GM13976 (cell line): Measurements from ENCODE around the gene CMIP.

Source experiments
- DNase-seq: peaks from one replicate; pipeline ENCODE4 v3.0.0; 2012; ENCODE audit warnings: low spot score
- CTCF ChIP-seq: IDR thresholded peaks from 2 replicates; pipeline ENCODE4 v1.5.1; 2012; ENCODE audit warnings: borderline replicate concordance, mild to moderate bottlenecking; ENCODE audit not compliant: insufficient read depth; ENCODE audit errors: extremely low read depth, missing control alignments, control extremely low read depth
- in situ Hi-C: fragments of 300-500 bp; cut with MboI; formaldehyde crosslinking; loops from one replicate; pipeline ENCODE4 v1.12.0; 2022; ENCODE audit warnings: low sequenced_read_pairs, mixed read lengths, inconsistent platforms; ENCODE audit not compliant: unreplicated experiment

The CMIP gene

GRCh38 chr16:81455720-81456494 lies 11.3 kb downstream of the CMIP start:
- in situ Hi-C loops, result no loop called here
- no peak for TF ChIP-seq CTCF
- no peak for DNase-seq

- no peak for TF ChIP-seq CTCF
- DNase-seq, result no peak
- in situ Hi-C loops, result no loop called here
These were observed 12.1 kb downstream of the CMIP start for GRCh38 chr16:81456523-81457325.

- DNase-seq, result no peak
- in situ Hi-C loops, result no loop called here
- TF ChIP-seq CTCF, result no peak
These were observed 12.9 kb downstream of the CMIP start for GRCh38 chr16:81457326-81458133.

- in situ Hi-C loops, result no loop called here
- no peak for DNase-seq
- no peak for TF ChIP-seq CTCF
These were observed 13.6 kb downstream of the CMIP start for GRCh38 chr16:81458149-81458669.

GRCh38 chr16:81458827-81459598 lies 14.4 kb downstream of the CMIP start:
- no peak for DNase-seq
- TF ChIP-seq CTCF, result no peak
- in situ Hi-C loops, result no loop called here

GRCh38 chr16:81460075-81460474 lies 15.5 kb downstream of the CMIP start:
- no peak for TF ChIP-seq CTCF
- DNase-seq, result no peak
- in situ Hi-C loops, result no loop called here
